ENCODE data around the gene NLRP5.

DNA sequence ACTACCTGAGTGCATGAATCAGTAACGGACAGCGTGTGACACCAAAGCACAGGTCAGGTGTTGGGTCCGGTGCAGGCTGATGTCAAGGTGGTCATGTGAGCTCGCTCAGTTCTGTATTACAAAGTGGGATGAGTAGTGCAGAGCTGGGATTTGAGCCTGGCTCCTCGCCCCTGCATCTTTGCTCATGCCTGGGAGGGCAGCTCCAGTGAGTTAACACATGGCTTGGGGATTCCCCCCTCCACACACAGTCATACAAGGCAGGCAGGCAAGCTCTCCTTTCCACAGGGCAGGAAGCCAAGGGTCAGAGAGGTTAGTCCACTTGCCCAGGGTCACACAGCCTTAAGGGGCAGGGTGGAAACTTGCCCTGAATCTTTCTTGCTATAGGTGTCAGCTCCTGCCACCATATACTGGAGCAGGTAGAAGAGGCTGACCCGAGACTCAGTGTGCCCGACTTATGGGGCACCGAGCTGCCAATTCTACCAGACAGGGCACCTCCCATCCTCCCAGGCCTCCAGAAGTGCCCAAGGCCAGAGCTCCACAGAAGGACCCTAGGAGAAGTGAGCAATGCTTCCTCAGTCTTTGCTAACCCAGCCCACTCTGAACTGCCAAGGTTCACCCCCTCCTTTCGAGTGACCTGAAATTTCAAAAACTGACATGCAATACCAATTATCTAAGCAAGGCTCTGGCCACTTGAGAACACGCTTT, 99.1 kb downstream of the NLRP5 start:
- TF ChIP-seq, protein P1, sequence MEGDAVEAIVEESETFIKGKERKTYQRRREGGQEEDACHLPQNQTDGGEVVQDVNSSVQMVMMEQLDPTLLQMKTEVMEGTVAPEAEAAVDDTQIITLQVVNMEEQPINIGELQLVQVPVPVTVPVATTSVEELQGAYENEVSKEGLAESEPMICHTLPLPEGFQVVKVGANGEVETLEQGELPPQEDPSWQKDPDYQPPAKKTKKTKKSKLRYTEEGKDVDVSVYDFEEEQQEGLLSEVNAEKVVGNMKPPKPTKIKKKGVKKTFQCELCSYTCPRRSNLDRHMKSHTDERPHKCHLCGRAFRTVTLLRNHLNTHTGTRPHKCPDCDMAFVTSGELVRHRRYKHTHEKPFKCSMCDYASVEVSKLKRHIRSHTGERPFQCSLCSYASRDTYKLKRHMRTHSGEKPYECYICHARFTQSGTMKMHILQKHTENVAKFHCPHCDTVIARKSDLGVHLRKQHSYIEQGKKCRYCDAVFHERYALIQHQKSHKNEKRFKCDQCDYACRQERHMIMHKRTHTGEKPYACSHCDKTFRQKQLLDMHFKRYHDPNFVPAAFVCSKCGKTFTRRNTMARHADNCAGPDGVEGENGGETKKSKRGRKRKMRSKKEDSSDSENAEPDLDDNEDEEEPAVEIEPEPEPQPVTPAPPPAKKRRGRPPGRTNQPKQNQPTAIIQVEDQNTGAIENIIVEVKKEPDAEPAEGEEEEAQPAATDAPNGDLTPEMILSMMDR (IDR thresholded peaks at IDR 0.05), result no peak
- TF ChIP-seq POLR2A (IDR thresholded peaks at IDR 0.05; ENCODE audit: low read depth) (no peak), POLR2AphosphoS5 (IDR thresholded peaks at IDR 0.05) (no peak)

Data from esophagus muscularis mucosa (tissue), 3 donors.